Type B pancreatic cell (in vitro differentiated cells): Measurements from ENCODE around the gene HPCAL1. TPM values are rescaled to one million over a fixed set of nuclear protein-coding genes. Genes with fewer than 3 reads are reported as not detected.
A peak's percentile ranks its signal among the peaks of the same experiment; 100 is the strongest.

Experiments
- DNase-seq: peaks from one replicate; pipeline ENCODE4 v3.0.0; 2021; ENCODE audit warnings: mixed read lengths; ENCODE audit not compliant: unreplicated experiment; ENCODE audit errors: extremely low spot score
- H3K27ac Mint-ChIP-seq: 2 replicates; pipeline ENCODE4 v1.8.0; 2021; ENCODE audit warnings: mild to moderate bottlenecking, mixed read lengths
- H3K27me3 Mint-ChIP-seq: 2 replicates; pipeline ENCODE4 v1.8.0; 2021; ENCODE audit warnings: mixed read lengths
- H3K36me3 Mint-ChIP-seq: 2 replicates; pipeline ENCODE4 v1.8.0; 2021; ENCODE audit warnings: mixed read lengths
- H3K4me1 Mint-ChIP-seq: one replicate; pipeline ENCODE4 v1.8.0; 2021; ENCODE audit warnings: mixed read lengths; ENCODE audit not compliant: unreplicated experiment
- H3K4me3 Mint-ChIP-seq: 2 replicates; pipeline ENCODE4 v1.8.0; 2021; ENCODE audit warnings: mild to moderate bottlenecking, mixed read lengths
- H3K9me3 Mint-ChIP-seq: 2 replicates; pipeline ENCODE4 v1.8.0; 2021; ENCODE audit warnings: mixed read lengths
- total RNA-seq: library from RNA; stranded (reverse); gene quantifications from 2 replicates; pipeline ENCODE4 v1.2.1, GENCODE V29; 2021; ENCODE audit warnings: low replicate concordance
- TF ChIP-seq, protein P1 (sequence below): fragments of 200-600 bp; sonication (generic); conservative IDR thresholded peaks from 2 replicates; pipeline ENCODE4 v1.5.0; 2021; ENCODE audit warnings: antibody characterized with exemption, mild to moderate bottlenecking

Gene HPCAL1
- total RNA-seq, 1 donor from 2014 or later = 17.8 TPM

DNA sequence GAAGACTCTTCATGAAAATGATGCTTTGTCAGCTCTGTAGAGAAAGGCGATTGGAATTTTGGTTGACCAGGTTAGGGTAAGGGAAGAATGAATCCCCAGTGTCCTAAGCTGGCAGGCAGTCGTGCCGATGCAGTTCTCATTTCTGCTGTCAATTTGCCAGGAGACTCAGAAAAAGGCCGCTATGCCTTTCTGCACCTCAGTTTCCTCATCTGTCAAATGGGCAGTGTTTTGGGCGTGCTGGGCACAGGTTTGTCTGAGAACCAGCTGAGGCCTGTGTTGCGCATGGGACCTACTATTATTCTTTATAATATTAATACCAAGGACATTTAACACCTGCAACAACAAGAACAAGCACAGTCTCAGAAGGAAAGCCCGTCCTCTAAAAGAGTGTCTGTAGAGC lies 50.3 kb downstream of the HPCAL1 start:
- Mint-ChIP-seq H3K36me3 (peaks cover 3% of the 10 kb centered on the region), H3K9me3 (no peaks in the 10 kb centered on the region), H3K4me3 (no peak overlapping the region), H3K4me1 (peaks cover 20% of the 10 kb centered on the region), H3K27me3 (peaks cover 3% of the 10 kb centered on the region), H3K27ac (no peak overlapping the region)
- TF ChIP-seq, protein P1, sequence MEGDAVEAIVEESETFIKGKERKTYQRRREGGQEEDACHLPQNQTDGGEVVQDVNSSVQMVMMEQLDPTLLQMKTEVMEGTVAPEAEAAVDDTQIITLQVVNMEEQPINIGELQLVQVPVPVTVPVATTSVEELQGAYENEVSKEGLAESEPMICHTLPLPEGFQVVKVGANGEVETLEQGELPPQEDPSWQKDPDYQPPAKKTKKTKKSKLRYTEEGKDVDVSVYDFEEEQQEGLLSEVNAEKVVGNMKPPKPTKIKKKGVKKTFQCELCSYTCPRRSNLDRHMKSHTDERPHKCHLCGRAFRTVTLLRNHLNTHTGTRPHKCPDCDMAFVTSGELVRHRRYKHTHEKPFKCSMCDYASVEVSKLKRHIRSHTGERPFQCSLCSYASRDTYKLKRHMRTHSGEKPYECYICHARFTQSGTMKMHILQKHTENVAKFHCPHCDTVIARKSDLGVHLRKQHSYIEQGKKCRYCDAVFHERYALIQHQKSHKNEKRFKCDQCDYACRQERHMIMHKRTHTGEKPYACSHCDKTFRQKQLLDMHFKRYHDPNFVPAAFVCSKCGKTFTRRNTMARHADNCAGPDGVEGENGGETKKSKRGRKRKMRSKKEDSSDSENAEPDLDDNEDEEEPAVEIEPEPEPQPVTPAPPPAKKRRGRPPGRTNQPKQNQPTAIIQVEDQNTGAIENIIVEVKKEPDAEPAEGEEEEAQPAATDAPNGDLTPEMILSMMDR = no peak
- DNase-seq = no peak

DNA sequence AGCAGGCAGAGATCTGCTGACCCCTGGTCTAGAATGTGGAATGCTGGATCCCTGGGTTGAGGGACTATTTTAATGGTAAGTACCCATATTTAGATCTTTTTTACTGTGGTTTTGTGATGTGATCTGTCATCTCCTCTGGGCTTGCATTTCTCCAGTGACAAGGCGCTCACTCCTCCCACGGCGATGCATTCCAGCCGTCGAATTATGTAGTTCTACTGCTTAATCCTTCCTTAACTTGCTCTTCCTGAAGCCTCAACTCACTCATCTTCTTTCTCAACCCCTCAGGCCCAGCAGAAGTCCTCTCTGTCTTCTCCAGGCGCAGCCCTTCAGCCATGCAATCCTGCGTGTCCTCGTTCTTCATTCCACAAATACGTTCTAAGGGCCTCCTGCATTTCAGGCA lies 51.2 kb downstream of the HPCAL1 start:
- no peak for DNase-seq
- TF ChIP-seq, protein P1 = no peak
- Mint-ChIP-seq H3K27me3 (peaks cover 3% of the 10 kb centered on the region), H3K9me3 (no peaks in the 10 kb centered on the region), H3K4me1 (peaks cover 20% of the 10 kb centered on the region), H3K27ac (peak overlapping the region; percentile 11), H3K36me3 (peaks cover 3% of the 10 kb centered on the region), H3K4me3 (no peak overlapping the region)

DNA sequence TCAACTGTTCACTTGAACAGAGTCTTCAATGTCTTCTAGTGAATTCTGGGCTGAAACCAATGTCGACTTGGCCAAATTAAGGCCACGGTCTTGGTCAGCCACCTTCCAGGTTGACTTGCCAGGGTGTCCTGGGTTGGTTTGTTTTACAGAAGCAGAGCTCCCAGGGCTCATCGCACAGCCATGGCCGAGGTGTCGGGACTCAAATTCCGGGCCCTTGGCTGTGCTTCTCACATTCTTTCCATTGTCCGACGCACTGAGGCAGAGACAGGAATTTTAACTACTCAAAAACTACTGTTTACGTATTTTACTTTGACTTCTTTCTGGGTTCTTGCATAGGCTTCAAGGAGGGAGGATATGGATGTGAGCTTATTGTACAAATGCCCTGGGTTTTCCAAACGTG lies 51.7 kb downstream of the HPCAL1 start:
- no peak for DNase-seq
- Mint-ChIP-seq H3K4me3 (no peak overlapping the region), H3K27ac (no peak overlapping the region), H3K27me3 (peaks cover 3% of the 10 kb centered on the region), H3K4me1 (peaks cover 20% of the 10 kb centered on the region), H3K36me3 (peaks cover 3% of the 10 kb centered on the region), H3K9me3 (no peaks in the 10 kb centered on the region)
- TF ChIP-seq, protein P1 = no peak

DNA sequence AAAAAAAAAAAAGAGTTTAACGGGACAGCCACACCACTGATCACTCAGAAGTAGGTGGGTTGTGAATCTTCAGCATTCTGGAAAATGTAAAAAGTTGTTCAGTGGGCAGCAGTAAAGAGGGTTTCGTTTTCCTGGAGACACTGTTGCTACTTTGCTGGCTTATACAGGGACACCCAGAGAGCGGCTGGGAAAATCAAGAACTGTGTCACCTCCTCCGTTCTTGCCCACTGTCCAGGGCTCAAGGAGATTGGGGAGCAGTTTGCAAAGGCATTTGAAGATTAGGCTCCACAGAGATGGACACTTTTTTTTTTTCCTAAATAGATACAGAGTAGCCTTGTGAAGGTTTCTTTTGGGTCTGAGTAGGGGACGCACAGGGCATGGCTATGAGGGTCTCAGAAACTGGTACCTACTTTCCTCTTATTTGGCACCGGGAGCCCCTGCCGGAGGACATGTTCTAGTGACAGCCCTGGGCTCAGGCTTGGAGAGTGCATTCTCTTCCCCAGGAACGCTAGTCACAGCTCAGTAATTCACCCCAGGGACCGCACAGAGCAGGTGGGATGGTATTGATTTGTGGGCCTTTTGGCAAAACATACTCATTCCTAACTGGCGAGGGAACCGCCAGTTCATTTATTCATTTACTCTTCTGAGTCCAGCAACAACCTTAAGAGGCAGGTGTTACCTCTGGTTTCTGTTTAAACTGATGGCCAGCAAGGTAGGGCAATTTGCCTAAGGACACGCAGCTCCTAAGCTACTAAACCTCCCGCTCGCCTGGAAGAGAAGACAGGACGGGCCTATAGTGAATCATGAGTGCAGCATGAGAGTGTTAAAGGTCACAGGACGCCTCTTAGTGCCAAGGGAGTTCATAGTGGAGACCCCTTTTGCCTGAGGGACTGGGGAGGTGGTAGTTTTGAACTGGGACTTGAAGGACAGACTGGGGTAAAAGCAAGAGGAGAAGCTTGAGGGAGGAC lies 53.1 kb downstream of the HPCAL1 start:
- Mint-ChIP-seq H3K9me3 (no peaks in the 10 kb centered on the region), H3K36me3 (peaks cover 3% of the 10 kb centered on the region), H3K27ac (no peak overlapping the region), H3K27me3 (peaks cover 3% of the 10 kb centered on the region), H3K4me1 (peaks cover 21% of the 10 kb centered on the region), H3K4me3 (no peak overlapping the region)
- TF ChIP-seq, protein P1 = no peak
- no peak for DNase-seq

DNA sequence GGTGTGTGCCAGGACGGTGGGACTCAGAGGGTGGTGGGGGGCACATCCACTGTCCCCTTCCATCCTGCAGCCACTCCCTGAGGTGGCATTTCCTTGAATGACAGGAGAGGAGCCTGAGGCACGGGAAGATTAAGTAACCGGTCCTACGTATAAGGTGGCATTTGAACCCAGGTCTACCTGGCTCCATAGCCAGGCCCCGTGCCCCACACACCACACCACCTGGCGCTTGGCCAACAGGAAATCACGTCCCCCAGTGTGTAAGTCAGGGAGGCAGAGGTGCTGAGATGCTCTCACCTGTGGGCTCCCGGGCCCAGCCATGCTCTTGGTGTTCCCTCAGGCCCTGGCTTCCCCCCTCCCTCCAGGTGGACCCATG lies 53.7 kb downstream of the HPCAL1 start:
- DNase-seq = no peak
- no peak overlapping the region for H3K4me3 Mint-ChIP-seq
- no peak overlapping the region for H3K27ac Mint-ChIP-seq
- H3K4me1 Mint-ChIP-seq = peaks cover 28% of the 10 kb centered on the region
- TF ChIP-seq, protein P1 = no peak
- peaks cover 3% of the 10 kb centered on the region for H3K27me3 Mint-ChIP-seq
- peaks cover 3% of the 10 kb centered on the region for H3K36me3 Mint-ChIP-seq
- H3K9me3 Mint-ChIP-seq = no peaks in the 10 kb centered on the region
